Suppressor macrophage treated with lipopolysaccharide for 1 hour (primary cell): ENCODE data around the gene PLCB1.
"Not testable (repeated sequence)": the region's sequence is repeated elsewhere in the genome, so short reads cannot be mapped to it uniquely, and the experiment has no call there.

Experiments
- DNase-seq, 3 donors: peaks; one replicate each; pipeline ENCODE4 v3.0.0-alpha.2; 2020 to 2022

Gene PLCB1

DNA sequence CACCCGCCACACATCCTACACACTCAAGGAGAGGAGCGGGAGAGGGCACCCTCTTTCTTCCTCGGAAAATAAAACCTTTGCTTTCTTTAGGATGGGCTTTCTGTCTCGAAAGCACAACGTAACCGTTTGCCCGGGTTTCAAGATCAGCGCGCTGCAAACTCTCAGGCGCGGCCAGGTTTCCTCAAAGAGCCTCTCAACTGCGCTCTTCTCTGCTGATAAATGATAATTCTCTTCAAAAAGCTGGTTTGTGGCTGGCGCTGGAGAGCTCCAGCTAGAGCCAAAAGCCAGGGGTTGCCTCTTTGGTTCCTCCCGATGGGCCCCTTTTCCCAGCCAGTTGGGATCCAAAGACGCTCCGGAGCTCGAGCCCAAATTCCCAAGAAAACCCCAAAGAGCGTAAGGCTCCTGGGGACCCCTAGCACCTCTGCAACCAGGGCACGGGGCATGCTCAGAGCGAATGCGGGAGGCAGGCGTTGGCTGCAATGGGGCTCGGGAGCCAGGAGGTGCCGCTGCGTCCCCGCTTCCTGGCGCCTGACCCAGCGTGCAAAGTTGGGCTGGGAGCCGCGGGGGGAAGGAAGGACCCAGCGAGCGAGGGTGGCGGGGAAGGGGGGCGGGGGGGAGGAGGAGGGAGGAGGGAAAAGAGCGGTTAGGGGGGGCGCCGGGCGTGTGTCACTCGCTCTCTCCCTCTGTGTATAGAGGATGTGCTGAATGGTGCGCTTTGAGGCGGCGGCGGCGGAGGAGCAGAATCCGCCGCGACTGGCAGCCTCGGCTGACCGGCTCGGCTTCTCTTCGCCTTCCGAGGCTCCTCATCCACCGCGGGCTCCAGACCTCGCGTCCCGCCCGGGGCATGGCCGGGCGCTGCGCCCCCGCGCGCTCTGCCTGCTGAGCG is at the start of gene PLCB1:
TSS of gene PLCB1 (plus strand) at position 669 of the 886 bp plus-strand sequence. CDS start 386 bp downstream, outside the sequence.
- DNase-seq = peak; percentile 86 to 94 (median 93)

DNA sequence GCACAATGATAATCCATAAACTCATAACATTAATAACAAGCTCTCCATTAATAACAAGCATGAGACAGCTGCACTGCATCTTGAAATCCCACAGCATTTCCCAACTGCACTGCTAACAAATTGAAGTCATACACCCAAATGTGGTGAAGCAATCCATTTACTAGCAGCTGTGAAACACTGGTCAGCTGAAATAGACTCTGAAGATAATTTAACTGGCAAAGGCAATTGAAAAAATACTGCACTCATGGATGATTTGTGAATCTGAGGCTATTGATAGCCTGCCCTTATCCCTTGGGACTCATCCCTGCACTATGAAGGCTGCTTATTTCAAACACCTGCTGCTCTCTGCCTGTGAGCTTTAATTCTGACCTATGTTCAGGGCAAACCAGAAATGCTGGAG is 49.1 kb upstream of the PLCB1 start:
- peak; percentile 25 to 45 (median 35) for DNase-seq

DNA sequence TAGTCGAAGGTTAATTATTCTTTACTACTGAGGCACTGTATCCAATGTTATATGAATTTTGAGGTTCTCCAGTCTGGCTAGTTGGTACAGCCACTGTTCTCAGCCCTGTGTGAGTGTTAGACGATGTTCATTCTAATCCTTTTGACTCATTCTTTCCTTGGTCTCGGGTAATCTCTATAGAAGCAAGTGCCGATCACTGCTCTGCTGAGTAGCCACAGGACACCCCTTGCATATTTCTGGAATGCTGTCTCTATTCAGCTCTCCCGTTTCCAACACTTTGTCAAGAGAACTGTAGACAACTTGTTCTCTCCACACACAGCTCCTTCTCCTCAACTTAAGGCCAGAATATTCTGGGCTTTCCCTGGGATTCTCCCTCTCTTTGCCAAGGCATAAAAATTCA is 42.4 kb upstream of the PLCB1 start:
- no peak for DNase-seq

DNA sequence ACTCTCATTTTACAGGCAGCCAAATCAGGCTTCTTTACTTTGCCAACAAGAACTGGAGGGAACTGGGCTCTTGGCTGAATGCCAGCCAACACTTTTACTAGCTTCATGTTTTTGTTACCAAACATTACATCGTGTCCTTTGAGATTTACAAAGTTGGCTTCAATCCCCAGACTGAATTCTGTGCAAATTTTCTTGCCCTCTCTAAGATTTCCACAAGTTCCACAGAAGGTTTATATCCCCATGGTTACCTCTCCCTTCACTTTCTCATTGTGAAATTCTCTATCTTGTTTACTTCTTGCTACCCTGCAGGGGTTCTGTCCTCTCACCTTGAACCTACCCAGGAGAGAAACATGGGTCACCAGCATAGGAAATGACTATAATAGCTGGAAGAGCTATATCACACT is 37.6 kb upstream of the PLCB1 start:
- DNase-seq = peak; percentile 28 to 35 (median 35)

DNA sequence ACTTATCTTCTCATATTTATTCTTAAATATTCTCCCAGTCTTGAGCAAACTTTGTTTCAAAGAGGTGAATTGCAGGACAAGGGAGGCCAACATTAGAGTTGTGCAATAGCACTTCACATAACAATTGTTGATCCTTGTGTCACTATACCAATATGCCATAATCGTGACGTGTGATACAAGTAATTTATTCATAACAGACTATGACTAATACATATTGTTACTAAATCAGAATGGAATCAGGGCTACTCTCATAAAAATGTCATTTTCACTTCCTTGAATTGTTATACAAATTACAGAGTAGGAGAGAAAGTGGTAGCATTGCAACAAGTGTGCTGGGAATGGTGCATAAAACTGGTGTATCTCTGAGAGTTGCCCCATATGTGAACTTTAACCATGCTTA is 37.2 kb upstream of the PLCB1 start:
- DNase-seq = peak; percentile 43 to 89 (median 82)

DNA sequence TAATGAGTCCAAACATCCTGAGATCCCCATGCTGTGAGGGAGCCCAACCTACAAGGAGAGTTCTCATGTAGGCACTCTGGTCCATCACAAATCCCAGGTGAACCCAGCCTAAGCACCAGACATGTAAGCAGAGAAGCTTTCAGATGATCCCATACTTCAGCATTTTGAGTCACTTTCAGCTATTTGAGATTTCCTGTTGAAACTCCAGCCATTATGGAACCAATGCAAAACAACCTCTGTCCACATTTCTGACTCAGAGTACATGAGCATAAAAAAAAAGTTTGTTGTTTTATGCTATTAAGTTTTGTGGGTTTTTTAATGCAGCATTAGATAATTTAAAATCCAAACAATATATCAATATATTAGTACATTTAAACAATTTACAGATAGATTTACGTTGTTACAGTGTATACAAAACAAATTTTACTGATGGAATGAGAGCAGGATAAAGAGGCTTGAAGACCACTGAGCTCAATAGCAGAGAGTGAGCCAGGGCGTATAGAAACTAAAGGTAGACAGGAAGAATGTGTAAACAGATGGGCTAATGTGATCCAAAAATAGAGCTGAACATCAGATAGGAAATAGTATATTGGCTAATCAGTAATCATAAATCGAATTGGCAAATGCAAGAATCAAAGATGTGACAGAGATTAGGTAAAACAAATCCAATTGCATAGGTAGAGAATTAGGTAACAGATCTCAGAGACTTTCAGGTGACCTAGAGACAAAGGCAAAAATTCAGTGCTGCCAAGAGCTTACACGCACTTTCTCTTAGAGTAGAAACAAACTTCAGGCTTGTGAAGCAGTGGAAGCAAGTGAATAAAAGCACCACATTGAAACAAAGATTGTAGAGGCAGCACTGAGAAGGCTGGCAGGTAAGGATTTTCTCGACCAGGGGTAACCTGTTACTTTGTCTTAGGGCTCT is 36.2 kb upstream of the PLCB1 start:
- DNase-seq = peak in 2 of 3 donors; percentile 47 to 54

DNA sequence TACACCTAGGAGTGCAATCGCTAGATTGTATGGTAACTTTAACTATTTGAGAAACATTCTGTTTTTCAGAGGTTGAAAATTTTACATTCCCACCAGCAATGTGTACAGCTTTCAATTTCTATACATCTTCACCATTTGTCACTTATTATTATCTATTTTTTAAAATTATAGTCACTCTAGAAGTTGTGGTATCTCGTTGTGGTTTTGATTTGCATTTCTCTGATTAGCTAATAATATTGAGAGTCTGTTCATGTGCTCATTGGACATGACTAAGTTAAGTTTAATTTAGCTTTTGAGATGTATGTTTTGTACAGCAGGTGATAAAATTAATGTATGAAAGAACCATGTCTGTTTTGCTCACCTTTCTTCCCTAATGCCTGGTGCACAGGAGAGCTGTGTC is 34.8 kb upstream of the PLCB1 start:
- DNase-seq = no peak

DNA sequence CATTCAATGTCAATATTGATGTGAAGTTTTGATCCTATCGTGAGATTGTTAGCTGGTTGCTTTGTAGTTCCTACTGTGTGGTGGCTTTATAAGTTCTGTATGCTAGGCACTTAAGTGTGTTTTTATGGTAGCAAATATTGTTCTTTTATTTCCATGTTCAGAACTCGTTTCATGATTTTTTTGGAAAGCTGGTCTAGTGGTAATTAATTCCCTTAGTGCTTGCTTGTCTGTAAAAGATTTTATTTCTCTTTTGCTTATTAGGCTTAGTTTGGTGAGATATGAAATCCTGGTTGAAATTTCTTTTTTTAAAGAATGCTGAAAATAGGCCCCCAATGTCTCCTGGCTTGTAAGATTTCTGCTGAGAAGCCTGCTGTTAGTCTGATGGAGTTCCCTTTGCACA is 27.8 kb upstream of the PLCB1 start:
- DNase-seq = no peak

DNA sequence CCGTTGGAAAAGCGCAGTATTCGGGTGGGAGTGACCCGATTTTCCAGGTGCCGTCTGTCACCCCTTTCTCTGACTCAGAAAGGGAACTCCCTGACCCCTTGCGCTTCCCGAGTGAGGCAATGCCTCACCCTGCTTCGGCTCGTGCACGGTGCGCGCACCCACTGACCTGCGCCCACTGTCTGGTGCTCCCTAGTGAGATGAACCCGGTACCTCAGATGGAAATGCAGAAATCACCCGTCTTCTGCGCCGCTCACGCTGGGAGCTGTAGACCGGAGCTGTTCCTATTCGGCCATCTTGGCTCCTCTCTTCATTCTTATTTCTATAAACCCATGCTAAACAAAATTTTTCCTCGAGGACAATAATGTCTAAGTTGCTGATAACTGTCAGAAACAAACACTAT is 17.5 kb upstream of the PLCB1 start:
- not testable (repeated sequence) for DNase-seq

DNA sequence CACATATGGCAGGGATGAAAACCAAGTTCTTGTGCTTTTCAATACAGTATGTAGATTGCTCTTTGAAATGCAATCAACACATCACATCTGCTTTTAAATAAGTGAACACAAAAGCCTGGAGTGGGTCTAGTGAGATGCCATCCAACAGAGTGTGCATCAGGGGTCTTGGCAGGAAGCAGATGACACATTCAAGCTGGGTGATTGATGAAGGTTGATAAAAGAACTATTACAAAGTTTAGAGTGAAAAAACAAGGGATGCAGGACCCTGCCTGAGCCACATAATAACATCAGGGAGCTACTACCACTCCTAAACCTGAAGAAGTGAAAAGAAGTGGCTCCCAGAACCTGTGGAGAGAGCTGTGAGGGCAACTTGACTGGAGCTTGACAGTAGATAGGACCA is 16.6 kb upstream of the PLCB1 start:
- DNase-seq = no peak

DNA sequence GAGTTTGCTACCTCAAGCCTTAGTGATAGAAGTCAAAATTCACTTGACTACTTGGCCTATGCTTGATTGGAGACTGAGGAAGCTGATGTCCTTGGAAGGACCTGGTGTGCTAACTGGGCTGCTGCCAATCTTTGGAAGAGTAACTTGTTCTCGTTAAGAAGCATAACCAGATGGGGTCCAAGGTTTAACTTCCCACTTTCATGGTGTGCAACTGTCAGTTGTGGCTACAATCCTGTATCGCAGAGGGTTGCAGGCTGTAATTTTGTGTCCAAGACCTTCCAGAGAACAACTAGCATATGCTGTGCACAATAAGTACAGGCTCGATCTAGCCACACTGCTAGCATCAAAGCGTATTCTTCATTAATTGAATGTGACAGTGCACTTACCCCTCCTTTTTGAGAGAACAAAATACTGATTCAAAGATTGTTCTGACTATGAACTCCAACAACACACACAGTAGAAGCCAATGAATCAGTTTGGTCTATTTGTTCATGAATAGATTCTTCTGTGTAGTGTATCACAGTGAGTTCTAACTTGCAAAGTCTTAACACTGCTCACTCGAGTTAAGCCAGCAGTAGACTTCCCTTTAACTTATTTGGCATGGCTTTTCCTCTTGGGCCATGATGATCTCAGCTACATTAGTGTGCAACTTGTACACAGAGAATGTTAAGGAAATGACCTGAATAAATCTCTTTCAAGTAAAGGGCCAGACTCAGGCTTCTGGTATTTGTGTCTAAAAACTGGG is 15.8 kb upstream of the PLCB1 start:
- no peak for DNase-seq

DNA sequence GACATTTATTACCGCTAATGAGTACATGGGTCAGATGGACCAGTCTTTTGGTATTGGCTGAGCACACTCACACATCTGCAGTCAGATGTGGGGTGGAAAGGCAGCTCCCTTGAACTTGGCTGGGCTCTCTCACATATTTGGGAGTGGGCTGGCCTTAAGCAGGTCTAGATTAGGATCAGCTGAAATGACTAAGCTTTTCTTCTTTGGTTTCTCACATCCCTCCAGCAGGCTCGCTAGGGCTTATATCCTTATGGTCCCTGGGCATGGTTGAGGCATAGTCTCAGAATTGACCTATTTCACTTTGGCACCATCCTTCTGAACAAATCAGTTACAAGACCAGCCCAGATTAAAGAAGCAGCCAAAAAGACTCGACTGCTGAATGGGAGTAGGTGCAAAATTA is 14.4 kb upstream of the PLCB1 start:
- no peak for DNase-seq

DNA sequence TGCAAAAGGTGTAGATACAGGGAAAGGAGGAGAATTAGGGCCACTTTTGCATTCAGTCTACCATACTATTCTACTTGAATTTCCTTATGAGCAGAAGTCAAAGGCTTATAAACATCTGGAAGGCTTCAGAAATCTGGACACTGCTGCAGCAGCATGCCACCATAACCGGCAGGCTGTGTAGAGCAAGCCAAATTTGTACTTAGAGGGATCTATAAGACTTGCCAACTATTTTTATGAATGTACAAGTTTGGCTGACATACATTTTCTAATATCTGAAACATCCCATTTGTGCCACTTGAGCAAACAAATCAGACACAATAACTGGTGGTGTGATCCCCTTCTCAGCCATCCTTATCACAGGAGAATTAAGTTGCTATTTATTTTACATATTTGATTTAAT is 14.0 kb upstream of the PLCB1 start:
- no peak for DNase-seq

DNA sequence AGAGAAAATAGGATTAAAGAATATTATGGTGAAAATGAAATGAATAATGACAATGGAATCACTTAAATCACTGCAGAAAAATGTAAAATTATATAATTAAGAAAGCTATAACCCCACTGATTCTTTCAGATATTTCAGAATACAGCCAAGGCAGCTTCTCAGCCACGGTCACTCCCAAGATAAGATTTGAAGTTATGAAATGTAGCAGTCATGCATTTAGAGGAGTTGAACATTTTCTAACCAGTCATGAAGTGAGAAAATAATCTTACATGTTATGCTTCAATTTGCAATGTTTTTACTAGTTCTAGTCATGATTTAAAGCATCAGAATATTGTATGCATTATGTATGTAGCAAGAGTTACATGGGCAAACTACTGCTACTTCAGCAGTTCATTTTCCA is 13.3 kb upstream of the PLCB1 start:
- DNase-seq = no peak

DNA sequence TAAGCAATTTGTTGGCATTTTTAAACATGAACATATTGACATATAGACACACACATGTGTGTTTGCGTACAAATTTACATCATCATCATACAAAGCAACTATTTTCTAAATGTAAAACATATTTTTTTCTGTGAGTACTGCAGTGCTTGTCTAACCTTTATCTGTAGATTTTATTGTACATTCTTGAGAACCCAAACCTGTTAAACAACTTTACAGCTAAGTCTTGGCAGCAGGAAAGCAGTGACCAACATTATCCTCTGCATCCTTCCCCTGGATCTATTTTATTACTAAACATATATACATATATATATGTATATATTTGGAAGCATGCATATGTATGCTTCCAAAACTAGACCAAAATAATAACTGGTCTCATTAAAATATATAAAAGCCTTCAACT is 10.4 kb upstream of the PLCB1 start:
- DNase-seq = no peak

DNA sequence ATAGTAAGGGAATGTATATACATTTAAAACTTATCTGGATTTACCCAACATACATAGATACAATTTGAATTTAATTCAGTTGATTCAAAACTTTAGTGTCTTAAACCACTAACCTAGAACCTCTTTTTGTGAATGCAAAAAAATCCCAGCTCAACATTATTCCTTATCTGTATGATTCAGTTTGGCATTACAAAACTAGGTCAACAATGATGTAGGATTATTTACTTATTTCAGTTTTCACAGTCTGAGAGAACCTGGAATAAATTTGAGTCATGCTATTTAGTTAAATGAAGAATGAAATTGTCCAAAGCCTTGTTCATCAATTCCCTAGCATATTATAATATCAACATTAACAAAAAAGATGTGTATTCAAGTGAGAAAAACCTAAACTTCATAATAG is 7.4 kb upstream of the PLCB1 start:
- no peak for DNase-seq

DNA sequence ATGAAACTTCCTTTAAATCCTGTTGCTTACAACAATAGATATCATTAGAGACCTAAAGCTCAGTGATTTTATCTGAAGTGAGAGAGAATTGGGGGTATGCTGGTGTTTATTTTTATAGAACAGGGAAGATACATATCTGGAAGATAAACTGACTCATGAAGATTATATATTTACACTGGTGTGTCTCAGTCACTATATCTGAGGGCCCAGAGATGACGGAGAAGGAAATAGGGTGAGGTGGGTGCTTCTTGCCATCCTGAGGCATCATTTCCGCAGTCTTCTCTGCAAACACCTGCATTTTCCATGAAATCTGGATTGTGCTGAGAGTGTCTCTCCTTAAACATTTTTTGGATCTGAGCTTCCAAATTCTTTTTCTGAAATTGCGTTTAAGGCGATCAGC is 5.9 kb upstream of the PLCB1 start:
- DNase-seq = no peak

DNA sequence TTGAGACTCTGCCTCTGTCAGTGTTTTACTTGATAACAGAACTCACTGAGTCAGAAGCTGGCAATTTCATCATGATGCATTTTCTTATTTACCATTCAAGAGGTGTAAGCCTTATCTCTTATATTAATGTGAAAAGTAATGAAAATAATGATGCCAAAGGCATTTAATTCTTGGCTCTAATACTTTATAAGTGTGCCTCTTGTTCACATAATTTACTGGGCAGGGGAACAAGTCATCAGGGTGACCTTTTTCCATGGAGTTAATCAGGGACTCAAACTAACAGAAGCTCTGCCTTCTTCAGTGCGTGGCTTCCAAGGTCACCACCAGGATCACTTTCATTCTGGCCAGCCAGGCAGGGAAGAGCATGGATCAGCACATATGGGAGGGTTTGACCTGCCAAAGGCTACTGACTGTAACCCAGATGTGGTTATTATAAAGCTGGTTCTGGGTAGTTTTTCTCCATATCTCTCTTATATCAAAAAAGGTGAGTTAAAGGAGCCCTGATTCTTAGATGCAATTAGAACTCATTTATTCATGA is 5.2 kb upstream of the PLCB1 start:
- no peak for DNase-seq

DNA sequence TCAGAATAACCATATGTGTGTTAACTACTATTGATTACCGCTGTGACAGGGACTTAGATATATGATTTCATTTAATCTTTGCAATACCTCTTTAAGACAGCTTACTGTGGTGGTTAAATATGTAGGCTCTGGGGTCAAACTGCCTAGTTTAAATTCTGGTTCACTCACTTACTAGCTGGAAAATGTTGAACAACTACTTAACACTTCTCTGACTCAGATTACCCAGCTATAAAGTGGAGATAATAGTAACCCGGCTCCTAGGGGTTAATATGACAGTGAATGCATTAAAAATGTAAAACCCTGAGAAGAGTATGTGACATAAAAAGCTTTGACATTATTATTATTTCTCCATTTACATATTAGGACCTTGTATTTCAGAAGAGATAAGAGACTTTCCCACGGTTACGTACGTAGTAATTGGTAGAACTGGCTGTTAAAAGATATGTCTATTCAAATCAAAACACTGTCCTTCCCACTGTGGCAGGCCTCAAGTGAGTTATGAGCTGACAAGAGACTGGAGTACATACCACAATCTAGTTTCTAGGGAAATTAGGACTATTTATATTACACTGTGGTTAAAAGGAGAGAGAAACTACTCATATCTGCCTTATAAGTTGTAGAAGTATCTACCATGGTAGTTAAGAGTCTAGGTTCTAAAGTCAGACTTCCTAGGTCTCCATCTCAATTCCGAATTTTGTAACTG is 4.4 kb upstream of the PLCB1 start:
- DNase-seq = no peak

DNA sequence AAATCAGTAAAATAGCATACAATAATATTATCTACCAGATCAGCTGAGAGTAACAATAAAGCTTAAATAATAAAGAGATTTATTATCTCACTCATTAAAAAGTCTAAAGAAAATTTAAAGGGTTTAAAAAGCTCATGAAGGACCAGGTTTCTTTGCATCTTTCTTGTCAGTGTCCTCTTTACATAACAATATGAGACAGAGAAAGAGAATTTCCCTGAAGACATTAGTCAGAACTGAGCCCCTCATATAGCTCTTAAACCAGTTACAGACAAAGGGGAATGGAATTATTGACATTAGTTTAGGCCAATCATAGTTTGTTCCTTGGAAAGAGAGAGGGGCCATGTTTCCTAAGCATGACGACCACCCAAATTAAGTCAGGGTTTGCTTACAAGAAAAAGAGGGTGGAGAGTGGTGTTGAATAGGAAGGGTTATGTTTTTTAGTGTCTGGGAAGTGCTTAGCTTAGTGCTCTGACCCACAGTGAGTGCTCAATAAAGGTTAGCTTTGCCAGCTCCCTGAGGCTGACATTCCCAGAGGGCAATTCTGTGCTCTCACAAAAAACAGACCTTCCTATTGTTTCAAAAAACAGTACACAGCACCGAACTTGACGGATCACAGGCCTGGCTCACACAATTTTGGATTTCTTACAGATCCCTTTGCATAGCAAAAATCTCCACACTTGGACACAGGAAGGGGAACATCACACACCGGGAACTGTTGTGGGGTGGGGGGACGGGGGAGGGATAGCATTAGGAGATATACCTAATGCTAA is 3.6 kb upstream of the PLCB1 start:
- DNase-seq = no peak
